Measurements from ENCODE around the gene BCAN.
A peak's percentile ranks its signal among the peaks of the same experiment; 100 is the strongest.
"Not testable (repeated sequence)": the region's sequence is repeated elsewhere in the genome, so short reads cannot be mapped to it uniquely, and the experiment has no call there.

BCAN gene

GRCh38 chr1:156641761-156642264 lies at the start of gene BCAN:
TSS of gene BCAN (plus strand) at chr1:156642117. CDS start at chr1:156646055, 3,938 bp downstream.
- peak; percentile 67 for DNase-seq

DNA sequence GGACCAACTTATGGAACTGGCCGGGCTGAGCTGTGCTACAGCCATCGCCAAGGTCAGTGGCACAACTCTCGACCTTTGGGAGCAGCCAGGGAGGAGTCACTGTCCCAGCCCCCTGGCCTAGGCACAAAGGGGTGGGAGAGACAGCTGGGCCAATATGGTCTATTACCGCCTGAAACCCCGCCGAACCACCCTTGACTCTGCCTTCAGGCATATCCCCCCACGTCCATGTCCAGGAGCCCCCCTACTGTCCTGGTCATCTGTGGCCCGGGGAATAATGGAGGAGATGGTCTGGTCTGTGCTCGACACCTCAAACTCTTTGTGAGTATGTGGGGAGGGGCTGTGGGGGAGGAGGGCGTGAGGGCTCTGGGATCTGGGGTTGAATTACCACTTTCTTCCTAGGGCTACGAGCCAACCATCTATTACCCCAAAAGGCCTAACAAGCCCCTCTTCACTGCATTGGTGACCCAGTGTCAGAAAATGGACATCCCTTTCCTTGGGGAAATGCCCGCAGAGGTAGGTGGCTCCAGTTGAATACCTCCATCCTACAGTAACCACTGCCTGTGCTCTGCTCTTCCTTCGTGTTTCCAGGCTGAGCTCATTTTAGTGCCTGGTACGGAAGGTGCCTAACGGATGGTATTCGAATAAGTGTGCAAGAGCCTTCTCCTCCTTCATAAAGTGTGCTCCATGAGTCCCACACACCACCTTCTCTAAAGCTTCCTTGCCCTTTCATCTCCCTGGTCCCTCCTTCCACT lies 49.6 kb upstream of the BCAN start:
- DNase-seq, result no peak

GRCh38 chr1:156592910-156593660 lies 48.8 kb upstream of the BCAN start:
- no peak for DNase-seq

GRCh38 chr1:156593661-156593989 lies 48.3 kb upstream of the BCAN start:
- DNase-seq, result peak; percentile 49

DNA sequence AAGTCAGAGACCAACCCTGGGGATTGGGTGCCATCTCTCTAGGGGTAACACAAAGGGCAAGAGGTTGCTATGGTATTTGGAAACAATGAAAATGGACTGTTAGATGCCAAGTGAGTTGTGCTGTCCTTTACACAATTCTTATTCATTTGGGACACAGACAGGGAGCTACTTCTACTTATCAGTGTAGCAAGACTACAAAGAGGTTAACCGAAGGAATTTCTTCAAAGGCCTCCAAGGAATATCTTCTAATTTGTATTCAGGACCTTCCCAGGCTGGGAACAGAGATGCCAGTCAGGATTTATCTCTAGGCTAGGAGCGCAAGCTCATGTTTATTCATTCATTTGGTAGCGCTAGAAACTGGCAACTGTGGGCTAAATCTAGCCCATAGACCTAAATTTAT lies 47.7 kb upstream of the BCAN start:
- no peak for DNase-seq

DNA sequence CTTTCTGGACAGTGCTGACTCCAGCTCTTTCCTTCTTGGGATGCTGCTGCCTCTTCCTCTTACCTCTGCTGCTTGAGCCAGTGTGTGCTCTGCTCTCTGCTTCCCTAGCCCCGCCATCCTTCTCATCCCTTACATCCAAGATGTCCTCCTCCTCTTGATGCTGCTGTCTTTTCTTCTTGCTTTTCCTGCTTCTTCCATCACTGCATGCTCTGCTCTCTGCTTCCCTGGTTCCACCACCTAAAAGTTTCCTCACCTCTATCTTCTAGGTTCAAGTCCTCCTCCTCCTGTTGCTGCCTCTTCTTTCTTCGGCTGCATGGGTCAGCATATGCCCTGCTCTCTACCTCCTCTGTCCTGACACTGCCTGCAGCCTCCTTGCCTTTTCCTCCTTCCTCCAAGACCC lies 46.9 kb upstream of the BCAN start:
- no peak for DNase-seq

- DNase-seq, result no peak
These were observed 45.5 kb upstream of the BCAN start for GRCh38 chr1:156596426-156596825.

DNA sequence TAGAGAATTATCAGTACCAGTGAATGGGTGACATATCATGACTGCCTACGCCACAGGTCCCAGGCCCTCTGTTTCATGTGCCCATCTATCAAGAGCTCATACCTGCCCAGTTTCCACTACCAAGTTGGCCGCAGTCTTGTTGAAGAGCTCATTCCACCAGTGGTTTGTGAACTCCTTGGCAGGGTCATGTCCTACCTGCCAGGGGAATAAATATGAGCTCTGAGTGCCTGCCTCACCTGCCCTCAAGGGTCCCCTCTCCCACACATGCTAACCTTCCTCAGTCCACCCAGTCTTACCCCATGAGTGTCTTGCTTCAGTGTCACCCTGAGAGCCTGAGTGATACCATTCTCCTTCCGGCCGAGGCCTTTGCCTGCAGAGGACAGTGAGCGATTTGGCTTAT lies 43.8 kb upstream of the BCAN start:
- no peak for DNase-seq

GRCh38 chr1:156598731-156599432 lies 43.0 kb upstream of the BCAN start:
- no peak for DNase-seq

DNA sequence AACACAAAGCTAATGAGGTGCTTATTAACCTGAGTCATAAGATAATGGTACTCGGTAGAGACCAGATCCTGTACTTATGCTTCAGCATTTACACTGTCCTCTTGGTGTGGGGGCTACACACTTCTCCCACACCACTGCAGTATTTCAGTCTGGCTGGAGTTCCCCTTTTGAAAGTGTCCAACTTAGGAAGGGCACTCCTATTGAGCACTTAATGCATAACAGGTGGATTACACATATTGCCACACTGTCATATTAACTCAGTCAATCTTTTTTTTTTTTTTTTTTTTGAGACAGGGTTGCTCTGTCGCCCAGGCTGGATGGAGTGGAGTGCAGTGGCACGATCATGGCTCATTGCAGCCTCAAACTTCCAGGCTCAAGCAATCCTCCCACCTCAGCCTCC lies 42.1 kb upstream of the BCAN start:
- DNase-seq, result no peak

DNA sequence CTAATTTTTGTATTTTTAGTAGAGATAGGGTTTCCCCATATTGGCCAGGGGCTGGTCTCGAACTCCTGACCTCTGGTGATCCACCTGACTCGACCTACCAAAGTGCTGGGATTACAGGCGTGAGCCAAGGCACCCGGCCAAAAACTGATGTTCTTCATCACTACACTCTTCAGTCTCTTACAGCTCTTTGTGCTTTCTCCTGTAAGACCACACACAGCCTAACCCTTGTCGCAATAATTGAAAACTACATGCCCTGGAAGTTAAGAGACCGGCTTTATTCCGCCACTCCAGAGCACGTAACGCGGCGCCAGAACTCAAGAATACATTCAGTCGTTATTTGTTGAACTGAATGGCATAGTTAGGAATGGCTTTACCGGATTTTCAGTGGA lies 41.2 kb upstream of the BCAN start:
- no peak for DNase-seq

DNA sequence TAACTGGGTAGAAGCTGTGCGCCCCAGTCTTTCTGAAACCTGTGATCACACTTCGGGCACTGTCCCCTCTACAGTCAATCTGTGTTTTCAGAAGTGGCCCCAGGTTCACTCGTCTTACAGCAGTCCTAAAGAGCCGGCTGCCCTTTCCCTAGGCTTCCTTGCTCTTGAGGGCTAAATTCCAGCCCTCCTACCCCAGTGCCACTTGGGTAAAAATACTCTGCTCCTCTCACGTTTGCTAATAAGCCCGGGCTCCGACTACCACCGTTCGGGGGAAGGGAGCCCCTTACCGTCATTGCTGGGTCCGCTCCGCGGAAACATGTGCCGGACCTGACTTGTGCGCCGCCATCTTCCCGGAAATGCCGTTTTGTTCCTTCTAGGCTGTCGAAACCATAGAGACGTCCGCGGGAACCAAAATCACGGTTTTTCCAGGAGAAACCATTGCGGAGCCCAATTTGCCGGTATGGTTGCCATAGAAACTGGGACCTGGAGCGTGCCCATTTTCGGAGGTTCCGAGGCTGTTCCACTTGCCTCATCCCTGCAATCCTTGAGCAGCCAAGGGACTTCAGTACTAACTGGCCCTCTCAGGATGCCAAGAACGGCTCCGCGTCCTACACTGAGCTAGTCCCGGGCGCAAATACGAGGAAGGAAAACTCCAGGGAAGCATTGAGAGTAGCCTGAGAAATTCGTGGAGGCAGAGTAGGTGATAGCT lies 40.6 kb upstream of the BCAN start, which contains the start of gene GPATCH4:
TSS of gene GPATCH4 (minus strand) at position 358 of the 709 bp plus-strand sequence.
- DNase-seq, result peak; percentile 91

GRCh38 chr1:156601892-156602291 lies 40.0 kb upstream of the BCAN start:
- no peak for DNase-seq

- no peak for DNase-seq
These were observed 39.3 kb upstream of the BCAN start for GRCh38 chr1:156602557-156602993.

DNA sequence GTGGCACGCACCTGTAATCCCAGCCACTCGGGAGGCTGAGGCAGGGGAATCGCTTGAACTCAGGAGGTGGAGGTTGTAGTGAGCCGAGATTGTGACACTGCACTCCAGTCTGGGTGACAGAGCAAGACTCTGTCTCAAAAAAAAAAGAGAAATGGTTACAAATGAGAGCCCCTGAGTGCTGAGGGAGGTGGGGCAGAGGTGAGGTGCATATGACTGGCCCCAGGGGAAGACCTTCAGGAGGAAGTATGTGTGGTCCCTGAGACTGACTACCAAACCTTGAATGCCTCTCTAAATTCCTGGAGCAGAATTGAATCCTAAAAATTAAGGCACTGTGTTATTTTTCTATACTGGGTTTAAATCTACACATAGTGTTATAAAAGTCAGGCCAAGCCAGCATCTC lies 34.6 kb upstream of the BCAN start:
- not testable (repeated sequence) for DNase-seq

- peak; percentile 76 for DNase-seq
These were observed 33.8 kb upstream of the BCAN start for GRCh38 chr1:156608036-156608674.

DNA sequence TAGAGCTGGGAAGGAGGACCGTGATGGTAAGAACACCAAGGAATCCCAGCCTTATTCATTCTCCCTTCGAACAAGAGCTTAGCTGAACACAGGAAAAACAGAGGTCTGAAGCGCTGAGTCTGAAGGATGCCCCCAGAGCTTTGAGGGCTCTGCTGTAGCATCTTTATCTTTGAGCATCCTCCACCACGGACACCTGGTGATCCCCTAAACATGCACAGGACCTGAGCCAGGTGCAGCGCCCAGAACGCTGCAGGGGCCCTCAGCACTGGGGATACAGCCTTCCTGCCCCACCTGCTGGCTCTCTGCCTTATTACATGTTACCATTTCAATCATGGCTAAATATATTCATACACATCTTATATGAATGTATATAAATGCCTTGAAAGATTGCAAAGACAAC lies 32.9 kb upstream of the BCAN start:
- peak; percentile 84 for DNase-seq

- DNase-seq, result not testable (repeated sequence)
These were observed 31.8 kb upstream of the BCAN start for GRCh38 chr1:156610072-156610471.

DNA sequence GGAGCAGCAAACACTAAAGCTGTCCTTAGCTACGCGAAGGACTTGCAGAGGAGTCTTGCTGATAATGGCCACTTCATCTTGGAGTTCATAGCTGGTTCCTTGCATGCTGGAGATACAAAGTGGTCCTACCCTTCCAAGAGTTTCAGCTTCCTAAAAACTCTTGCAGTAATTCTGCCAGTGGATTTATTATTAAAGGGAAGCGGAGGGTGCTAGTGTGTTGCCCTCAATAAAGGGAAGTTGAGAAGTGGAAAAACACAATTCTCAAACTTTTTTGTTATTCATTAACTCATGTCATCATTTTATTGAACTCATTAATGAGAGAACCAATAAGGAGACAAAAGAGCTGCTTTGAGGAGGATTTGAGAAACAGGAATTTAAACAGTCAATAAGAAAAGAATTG lies 29.3 kb upstream of the BCAN start:
- DNase-seq, result no peak

DNA sequence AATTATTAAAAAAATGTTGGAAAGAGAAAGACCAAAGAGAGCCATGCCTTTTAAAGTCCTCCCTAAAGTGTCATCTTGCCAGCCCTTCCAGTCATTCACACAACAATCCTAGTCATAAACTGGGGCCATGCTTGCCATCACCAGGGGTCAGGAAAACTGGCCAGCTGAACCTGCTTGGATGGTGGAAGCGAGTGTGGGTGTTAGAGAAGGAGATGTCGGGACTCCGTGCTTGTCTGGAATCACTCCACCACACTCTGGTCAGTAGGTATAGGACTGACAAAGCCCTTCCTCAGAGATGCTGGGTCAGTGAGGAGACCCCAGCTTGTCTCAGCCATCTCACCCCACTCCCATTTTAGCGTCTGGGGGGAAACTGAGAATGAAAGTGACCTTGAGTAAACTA lies 26.0 kb upstream of the BCAN start:
- no peak for DNase-seq

DNA sequence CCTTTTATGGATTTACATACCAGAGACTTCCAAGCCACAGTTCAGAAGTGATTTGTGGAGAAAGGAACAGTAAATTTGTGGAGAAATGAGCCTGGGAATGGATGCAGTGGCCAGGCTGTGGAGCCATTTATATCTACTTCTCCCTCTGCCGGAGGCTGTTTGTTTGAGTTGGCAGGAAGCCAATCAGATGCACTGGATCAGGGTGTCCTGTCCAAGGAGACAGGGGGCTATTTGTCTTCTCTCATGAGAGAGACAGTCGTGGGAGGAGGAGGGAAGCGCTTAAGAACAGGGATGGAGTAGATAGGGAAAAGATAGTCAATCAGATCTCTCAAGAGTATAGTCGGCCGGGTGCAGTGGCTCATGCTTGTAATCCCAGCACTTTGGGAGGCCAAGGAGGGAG lies 25.5 kb upstream of the BCAN start:
- DNase-seq, result no peak

DNA sequence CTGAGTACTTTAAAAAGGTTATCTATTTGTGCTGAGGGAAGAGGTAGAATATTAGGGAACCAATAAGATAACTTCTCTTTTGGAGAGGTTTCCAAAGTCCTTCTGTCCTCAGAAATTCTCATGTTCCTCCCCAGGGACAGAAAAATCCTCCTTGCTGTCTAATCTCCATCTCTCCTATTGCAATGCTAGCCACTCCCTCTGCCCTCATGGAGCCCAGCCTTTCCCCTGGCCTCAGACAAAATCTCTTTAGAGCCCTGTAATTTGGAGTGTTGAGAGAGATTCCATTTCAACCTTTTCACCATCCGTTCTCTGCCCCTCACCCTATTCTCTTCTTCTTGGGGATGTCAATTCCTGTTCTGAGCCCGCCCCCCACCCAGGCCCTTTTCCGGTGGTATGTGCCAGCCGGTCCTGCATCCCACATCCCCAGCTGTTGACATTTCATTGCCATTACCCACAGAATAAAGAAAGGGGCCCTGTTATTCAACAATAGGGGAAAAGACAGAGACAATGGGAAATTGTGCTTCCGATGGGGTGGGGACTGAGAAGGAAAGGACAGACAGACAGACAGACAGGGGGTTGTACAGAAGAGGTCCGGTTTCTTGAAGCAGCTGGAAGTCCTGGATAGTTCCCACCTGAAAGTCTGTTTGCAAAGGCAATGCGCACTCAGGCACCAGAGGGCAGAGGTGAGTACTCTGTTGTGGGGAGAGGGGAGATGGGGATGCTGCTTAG lies 22.9 kb upstream of the BCAN start, which contains the start of gene HAPLN2:
TSS of gene HAPLN2 (plus strand) at position 563 of the 729 bp plus-strand sequence. CDS start 4,076 bp downstream, outside the sequence.
- peak; percentile 67 for DNase-seq

All from activated effector memory CD4-positive, alpha-beta T cell treated with anti-CD3 and anti-CD28 coated beads, Interleukin-2, amount 50 U/mL, for 16 hours (primary cell).